GM12878 (cell line): Measurements from ENCODE around the gene CHMP4A. TPM values are rescaled to one million over a fixed set of nuclear protein-coding genes. Genes with fewer than 3 reads are reported as not detected.

Experiments used
- CHD4 ChIP-seq: fragments of 200-600 bp; sonication (generic); IDR thresholded peaks from 2 replicates; pipeline ENCODE4 v1.6.1; 2016; ENCODE audit warnings: mild to moderate bottlenecking
- HDAC2 ChIP-seq: fragments of 200-600 bp; sonication (generic); IDR thresholded peaks from 2 replicates; pipeline ENCODE4 v1.6.1; 2017
- JUND ChIP-seq: IDR thresholded peaks from 2 replicates; pipeline ENCODE4 v1.6.1; 2012; ENCODE audit warnings: low read depth, mild to moderate bottlenecking, low read length, improper control_type of control experiment, moderate library complexity
- MEF2B ChIP-seq: fragments of 450-650 bp; IDR thresholded peaks from 2 replicates; pipeline ENCODE4 v1.6.1; 2018; ENCODE audit warnings: mild to moderate bottlenecking, moderate library complexity; ENCODE audit not compliant: partially characterized antibody, poor library complexity, severe bottlenecking
- NFXL1 ChIP-seq: fragments of 450-650 bp; IDR thresholded peaks from 2 replicates; pipeline ENCODE4 v1.6.1; 2017; ENCODE audit warnings: antibody characterized with exemption, mild to moderate bottlenecking, borderline replicate concordance
- PAX5 ChIP-seq: IDR thresholded peaks from 2 replicates; pipeline ENCODE4 v1.6.1; 2011; ENCODE audit warnings: low read depth, low read length, borderline replicate concordance
- SMAD5 ChIP-seq: IDR thresholded peaks from 2 replicates; pipeline ENCODE4 v1.6.1; 2016; ENCODE audit warnings: antibody characterized with exemption, low read depth
- TCF7 ChIP-seq: IDR thresholded peaks from 2 replicates; pipeline ENCODE4 v1.6.1; 2014; ENCODE audit warnings: antibody characterized with exemption, borderline replicate concordance
- ZSCAN29 ChIP-seq: fragments of 450-650 bp; IDR thresholded peaks from 2 replicates; pipeline ENCODE4 v1.6.1; 2017; ENCODE audit warnings: mild to moderate bottlenecking, moderate library complexity
- polyA plus RNA-seq, 11 experiments: library from polyadenylated mRNA; depleted of rRNA in 4 of 11; unstranded in 6 of 11; stranded (reverse) in 5 of 11; fragments of >200 nt; fragmentation: Nextera tagmentation in 4 of 11; fragmentation: Illumina TruSeq in 1 of 11; extraction: Ambion mirVana in 4 of 11; extraction: Trizol in 1 of 11; gene quantifications; 1 replicate in 1 of 11; 2 replicates in 10 of 11; pipeline versions ENCODE4 v1.2.1 to v1.2.3, GENCODE V29; 2011 to 2016; ENCODE audit warnings: inconsistent platforms in 2 of 11, missing spikeins in 2 of 11, low read depth in 1 of 11
- total RNA-seq, 4 experiments: library from RNA; depleted of rRNA in 3 of 4; stranded (reverse); fragments of >200 nt in 3 of 4; fragmentation: Illumina TruSeq in 1 of 4; extraction: Trizol in 1 of 4; gene quantifications; 2 replicates each; pipeline versions ENCODE4 v1.2.1 to v1.2.3, GENCODE V29; 2013 to 2021
- TF ChIP-seq, protein P1 (sequence below): IDR thresholded peaks from 2 replicates; pipeline ENCODE4 v1.6.1; 2011; ENCODE audit warnings: borderline replicate concordance, low read depth, mild to moderate bottlenecking, moderate library complexity, mixed read lengths, low read length; ENCODE audit not compliant: insufficient read depth; ENCODE audit errors: extremely low read length
- TF ChIP-seq, protein P2 (sequence below): fragments of 450-650 bp; IDR thresholded peaks from 2 replicates; pipeline ENCODE4 v1.6.1; 2016; ENCODE audit warnings: mild to moderate bottlenecking
- TF ChIP-seq, protein P3 (sequence below): fragments of 450-650 bp; formaldehyde crosslinking; IDR thresholded peaks from 2 replicates; pipeline ENCODE4 v1.5.0; 2022; ENCODE audit warnings: mild to moderate bottlenecking, missing genetic modification characterization
- TF ChIP-seq, protein P4 (sequence below): fragments of 150-350 bp; IDR thresholded peaks from 2 replicates; pipeline ENCODE4 v1.6.1; 2014; ENCODE audit warnings: mild to moderate bottlenecking, low read depth, low read length
- TF ChIP-seq, protein P5 (sequence below): fragments of 450-650 bp; IDR thresholded peaks from 2 replicates; pipeline ENCODE4 v1.6.1; 2017; ENCODE audit warnings: antibody characterized with exemption, mild to moderate bottlenecking, moderate library complexity

CHMP4A gene
- total and polyA plus RNA-seq, 10 of the 15 experiments (the other 5 are each of a cell fraction or from before 2014, with no cell fraction given), result 35.5 to 151 (median 84.7) TPM

DNA sequence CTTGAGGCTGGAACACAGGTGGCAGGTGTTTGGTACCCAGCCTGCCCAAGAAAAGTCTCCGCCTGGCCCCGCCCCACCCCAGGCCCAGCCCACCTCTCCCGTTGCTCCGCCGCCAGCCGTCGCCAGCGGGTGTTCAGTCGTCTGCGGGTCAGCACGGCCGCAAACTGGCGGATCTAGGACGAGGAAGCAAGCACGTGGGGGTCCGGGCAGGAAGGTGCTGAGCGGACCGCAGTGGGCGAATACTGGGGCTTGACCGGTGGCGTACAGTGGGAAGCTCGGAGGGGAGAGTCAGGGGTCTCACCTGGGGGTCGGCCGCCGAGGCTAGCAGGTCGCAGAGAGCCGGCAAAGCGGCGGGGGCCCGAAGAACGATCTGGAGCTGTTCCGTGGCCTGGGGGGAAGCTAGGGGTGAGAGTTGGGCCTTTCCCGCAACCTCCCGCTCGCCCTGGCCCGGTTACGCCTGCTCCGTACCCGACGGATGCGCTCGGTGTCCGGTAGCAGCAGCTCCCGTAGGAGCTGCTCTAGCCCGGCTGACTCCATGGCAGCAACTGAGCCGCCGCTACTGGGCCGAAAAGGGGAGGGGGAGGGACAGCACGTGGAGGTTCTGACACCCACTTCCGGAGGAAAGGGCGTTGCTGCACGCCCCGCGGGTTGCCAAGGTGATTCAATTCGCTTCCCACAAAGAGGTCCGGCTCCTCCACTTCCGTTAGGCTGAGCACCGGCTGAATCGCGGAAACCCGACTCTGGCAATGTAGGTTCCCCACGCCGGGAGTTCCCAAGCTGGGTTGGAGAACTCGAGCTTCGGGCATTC is 24.8 kb downstream of the CHMP4A start, which contains the start of gene IPO4 (continued):
- TF ChIP-seq, protein P1, sequence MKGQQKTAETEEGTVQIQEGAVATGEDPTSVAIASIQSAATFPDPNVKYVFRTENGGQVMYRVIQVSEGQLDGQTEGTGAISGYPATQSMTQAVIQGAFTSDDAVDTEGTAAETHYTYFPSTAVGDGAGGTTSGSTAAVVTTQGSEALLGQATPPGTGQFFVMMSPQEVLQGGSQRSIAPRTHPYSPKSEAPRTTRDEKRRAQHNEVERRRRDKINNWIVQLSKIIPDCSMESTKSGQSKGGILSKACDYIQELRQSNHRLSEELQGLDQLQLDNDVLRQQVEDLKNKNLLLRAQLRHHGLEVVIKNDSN, result peak; percentile 85
- TF ChIP-seq PAX5 (peak; percentile 83; the same call in 1 of the 2 replicates), NFXL1 (no peak), JUND (no peak), SMAD5 (peak; percentile 54), TCF7 (peak; percentile 65; the same call in 1 of the 2 replicates), ZSCAN29 (peak; percentile 81; the same call in 1 of the 2 replicates), MEF2B (peak; percentile 53), HDAC2 (no peak), CHD4 (no peak)
- TF ChIP-seq, protein P2, sequence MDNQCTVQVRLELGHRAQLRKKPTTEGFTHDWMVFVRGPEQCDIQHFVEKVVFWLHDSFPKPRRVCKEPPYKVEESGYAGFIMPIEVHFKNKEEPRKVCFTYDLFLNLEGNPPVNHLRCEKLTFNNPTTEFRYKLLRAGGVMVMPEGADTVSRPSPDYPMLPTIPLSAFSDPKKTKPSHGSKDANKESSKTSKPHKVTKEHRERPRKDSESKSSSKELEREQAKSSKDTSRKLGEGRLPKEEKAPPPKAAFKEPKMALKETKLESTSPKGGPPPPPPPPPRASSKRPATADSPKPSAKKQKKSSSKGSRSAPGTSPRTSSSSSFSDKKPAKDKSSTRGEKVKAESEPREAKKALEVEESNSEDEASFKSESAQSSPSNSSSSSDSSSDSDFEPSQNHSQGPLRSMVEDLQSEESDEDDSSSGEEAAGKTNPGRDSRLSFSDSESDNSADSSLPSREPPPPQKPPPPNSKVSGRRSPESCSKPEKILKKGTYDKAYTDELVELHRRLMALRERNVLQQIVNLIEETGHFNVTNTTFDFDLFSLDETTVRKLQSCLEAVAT, result peak; percentile 58; the same call in 1 of the 2 replicates
- TF ChIP-seq, protein P3, sequence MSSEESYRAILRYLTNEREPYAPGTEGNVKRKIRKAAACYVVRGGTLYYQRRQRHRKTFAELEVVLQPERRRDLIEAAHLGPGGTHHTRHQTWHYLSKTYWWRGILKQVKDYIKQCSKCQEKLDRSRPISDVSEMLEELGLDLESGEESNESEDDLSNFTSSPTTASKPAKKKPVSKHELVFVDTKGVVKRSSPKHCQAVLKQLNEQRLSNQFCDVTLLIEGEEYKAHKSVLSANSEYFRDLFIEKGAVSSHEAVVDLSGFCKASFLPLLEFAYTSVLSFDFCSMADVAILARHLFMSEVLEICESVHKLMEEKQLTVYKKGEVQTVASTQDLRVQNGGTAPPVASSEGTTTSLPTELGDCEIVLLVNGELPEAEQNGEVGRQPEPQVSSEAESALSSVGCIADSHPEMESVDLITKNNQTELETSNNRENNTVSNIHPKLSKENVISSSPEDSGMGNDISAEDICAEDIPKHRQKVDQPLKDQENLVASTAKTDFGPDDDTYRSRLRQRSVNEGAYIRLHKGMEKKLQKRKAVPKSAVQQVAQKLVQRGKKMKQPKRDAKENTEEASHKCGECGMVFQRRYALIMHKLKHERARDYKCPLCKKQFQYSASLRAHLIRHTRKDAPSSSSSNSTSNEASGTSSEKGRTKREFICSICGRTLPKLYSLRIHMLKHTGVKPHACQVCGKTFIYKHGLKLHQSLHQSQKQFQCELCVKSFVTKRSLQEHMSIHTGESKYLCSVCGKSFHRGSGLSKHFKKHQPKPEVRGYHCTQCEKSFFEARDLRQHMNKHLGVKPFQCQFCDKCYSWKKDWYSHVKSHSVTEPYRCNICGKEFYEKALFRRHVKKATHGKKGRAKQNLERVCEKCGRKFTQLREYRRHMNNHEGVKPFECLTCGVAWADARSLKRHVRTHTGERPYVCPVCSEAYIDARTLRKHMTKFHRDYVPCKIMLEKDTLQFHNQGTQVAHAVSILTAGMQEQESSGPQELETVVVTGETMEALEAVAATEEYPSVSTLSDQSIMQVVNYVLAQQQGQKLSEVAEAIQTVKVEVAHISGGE (CRISPR knock-in tag), result peak; percentile 99
- TF ChIP-seq, protein P4, sequence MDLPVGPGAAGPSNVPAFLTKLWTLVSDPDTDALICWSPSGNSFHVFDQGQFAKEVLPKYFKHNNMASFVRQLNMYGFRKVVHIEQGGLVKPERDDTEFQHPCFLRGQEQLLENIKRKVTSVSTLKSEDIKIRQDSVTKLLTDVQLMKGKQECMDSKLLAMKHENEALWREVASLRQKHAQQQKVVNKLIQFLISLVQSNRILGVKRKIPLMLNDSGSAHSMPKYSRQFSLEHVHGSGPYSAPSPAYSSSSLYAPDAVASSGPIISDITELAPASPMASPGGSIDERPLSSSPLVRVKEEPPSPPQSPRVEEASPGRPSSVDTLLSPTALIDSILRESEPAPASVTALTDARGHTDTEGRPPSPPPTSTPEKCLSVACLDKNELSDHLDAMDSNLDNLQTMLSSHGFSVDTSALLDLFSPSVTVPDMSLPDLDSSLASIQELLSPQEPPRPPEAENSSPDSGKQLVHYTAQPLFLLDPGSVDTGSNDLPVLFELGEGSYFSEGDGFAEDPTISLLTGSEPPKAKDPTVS, result peak; percentile 88; the same call in 1 of the 2 replicates
- TF ChIP-seq, protein P5, sequence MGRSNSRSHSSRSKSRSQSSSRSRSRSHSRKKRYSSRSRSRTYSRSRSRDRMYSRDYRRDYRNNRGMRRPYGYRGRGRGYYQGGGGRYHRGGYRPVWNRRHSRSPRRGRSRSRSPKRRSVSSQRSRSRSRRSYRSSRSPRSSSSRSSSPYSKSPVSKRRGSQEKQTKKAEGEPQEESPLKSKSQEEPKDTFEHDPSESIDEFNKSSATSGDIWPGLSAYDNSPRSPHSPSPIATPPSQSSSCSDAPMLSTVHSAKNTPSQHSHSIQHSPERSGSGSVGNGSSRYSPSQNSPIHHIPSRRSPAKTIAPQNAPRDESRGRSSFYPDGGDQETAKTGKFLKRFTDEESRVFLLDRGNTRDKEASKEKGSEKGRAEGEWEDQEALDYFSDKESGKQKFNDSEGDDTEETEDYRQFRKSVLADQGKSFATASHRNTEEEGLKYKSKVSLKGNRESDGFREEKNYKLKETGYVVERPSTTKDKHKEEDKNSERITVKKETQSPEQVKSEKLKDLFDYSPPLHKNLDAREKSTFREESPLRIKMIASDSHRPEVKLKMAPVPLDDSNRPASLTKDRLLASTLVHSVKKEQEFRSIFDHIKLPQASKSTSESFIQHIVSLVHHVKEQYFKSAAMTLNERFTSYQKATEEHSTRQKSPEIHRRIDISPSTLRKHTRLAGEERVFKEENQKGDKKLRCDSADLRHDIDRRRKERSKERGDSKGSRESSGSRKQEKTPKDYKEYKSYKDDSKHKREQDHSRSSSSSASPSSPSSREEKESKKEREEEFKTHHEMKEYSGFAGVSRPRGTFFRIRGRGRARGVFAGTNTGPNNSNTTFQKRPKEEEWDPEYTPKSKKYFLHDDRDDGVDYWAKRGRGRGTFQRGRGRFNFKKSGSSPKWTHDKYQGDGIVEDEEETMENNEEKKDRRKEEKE, result no peak
